H1 (cell line): ENCODE data around the gene TIE1. TPM values are rescaled to one million over a fixed set of nuclear protein-coding genes. Genes with fewer than 3 reads are reported as not detected.

Experiments
- CTCF ChIA-PET: fragments of 300-600 bp; sonication (Branson Sonifier 250); formaldehyde crosslinking; loops from one replicate; lab custom pipeline; 2021; ENCODE audit not compliant: partially characterized antibody; lab: Charles Lee
- POLR2A ChIA-PET: fragments of 300-600 bp; sonication (Branson Sonifier 250); formaldehyde crosslinking; loops from one replicate; lab custom pipeline; 2021; ENCODE audit warnings: inconsistent platforms; ENCODE audit not compliant: partially characterized antibody; lab: Charles Lee
- DNase-seq, 2 experiments: peaks; one replicate each; pipeline versions ENCODE4 v3.0.0 to v3.0.0-alpha.2; 2010 to 2022; ENCODE audit warnings: low spot score in 2 of 2, low read depth in 1 of 2, mixed read lengths in 1 of 2
- FAIRE-seq: peaks from 2 replicates; lab custom pipeline; 2011; peaks lifted over from hg19 to GRCh38; lab: Jason Lieb, UNC
- H2AFZ ChIP-seq: 2 replicates; pipeline ENCODE4 v1.8.1; 2012; ENCODE audit warnings: low read length, inconsistent platforms
- H2AK5ac ChIP-seq: 2 replicates; pipeline ENCODE4 v1.6.1; 2013; ENCODE audit warnings: low read depth, low read length
- H2BK120ac ChIP-seq: replicated peaks from 2 replicates; pipeline ENCODE3; 2013; ENCODE audit warnings: low read depth, low read length, inconsistent platforms
- H2BK12ac ChIP-seq: 2 replicates; pipeline ENCODE4 v1.6.1; 2013; ENCODE audit warnings: low read depth, low read length
- H2BK15ac ChIP-seq: 2 replicates; pipeline ENCODE4 v1.6.1; 2013; ENCODE audit warnings: low read length
- H2BK20ac ChIP-seq: 2 replicates; pipeline ENCODE4 v1.6.1; 2013; ENCODE audit warnings: low read length
- H2BK5ac ChIP-seq: 2 replicates; pipeline ENCODE4 v1.6.1; 2013; ENCODE audit warnings: low read depth, low read length
- H3K14ac ChIP-seq: 2 replicates; pipeline ENCODE4 v1.6.1; 2013; ENCODE audit warnings: inconsistent platforms; ENCODE audit not compliant: insufficient read length
- H3K18ac ChIP-seq: 2 replicates; pipeline ENCODE4 v1.6.1; 2013; ENCODE audit warnings: low read length; ENCODE audit errors: extremely low read depth
- H3K23ac ChIP-seq: 2 replicates; pipeline ENCODE4 v1.6.1; 2013; ENCODE audit warnings: inconsistent platforms; ENCODE audit not compliant: insufficient read length
- H3K23me2 ChIP-seq: 2 replicates; pipeline ENCODE4 v1.6.1; 2013; ENCODE audit warnings: low read depth, low read length
- H3K27ac ChIP-seq: 2 replicates; pipeline ENCODE4 v1.6.1; 2011; ENCODE audit warnings: low read depth, low read length, inconsistent platforms
- H3K27me3 ChIP-seq, 4 experiments: replicated peaks in 1 of 4; 1 replicate in 1 of 4; 2 replicates in 3 of 4; pipeline versions ENCODE4 v1.6.1 to v1.8.1; 2011 to 2013; ENCODE audit warnings: low read length in 3 of 4, mild to moderate bottlenecking in 3 of 4, inconsistent platforms in 2 of 4, mixed read lengths in 2 of 4, moderate library complexity in 1 of 4; ENCODE audit not compliant: control insufficient read depth in 3 of 4, insufficient read depth in 3 of 4; ENCODE audit errors: extremely low read depth in 1 of 4
- H3K36me3 ChIP-seq, 4 experiments: 2 replicates each; pipeline versions ENCODE4 v1.6.1 to v1.8.1; 2011 to 2013; ENCODE audit warnings: mild to moderate bottlenecking in 4 of 4, low read length in 3 of 4, moderate library complexity in 2 of 4, control low read depth in 1 of 4, inconsistent platforms in 1 of 4; ENCODE audit not compliant: insufficient read depth in 4 of 4, control insufficient read depth in 2 of 4
- H3K4ac ChIP-seq: replicated peaks from 2 replicates; pipeline ENCODE3; 2013; ENCODE audit warnings: low read length, low read depth, mixed read lengths, inconsistent platforms; ENCODE audit not compliant: insufficient read length
- H3K4me1 ChIP-seq, 4 experiments: replicated peaks in 1 of 4; 1 replicate in 1 of 4; 2 replicates in 3 of 4; pipeline versions ENCODE4 v1.6.1 to v1.8.1; 2011 to 2013; ENCODE audit warnings: low read length in 3 of 4, inconsistent platforms in 2 of 4, mixed read lengths in 1 of 4; ENCODE audit not compliant: insufficient read depth in 4 of 4, control insufficient read depth in 3 of 4
- H3K4me2 ChIP-seq, 2 experiments: 2 replicates each; pipeline versions ENCODE4 v1.6.1 to v1.8.1; 2011 to 2013; ENCODE audit warnings: low read depth in 2 of 2, low read length in 2 of 2, control low read depth in 1 of 2, inconsistent platforms in 1 of 2, mild to moderate bottlenecking in 1 of 2; ENCODE audit not compliant: insufficient read depth in 1 of 2
- H3K4me3 ChIP-seq, 4 experiments: fragments of 200-600, 300-600 bp in 1 of 4; sonication (generic), shearing (Covaris generic), sonication (Bioruptor Twin) in 1 of 4; 2 replicates each; pipeline versions ENCODE4 v1.5.1 to v1.8.1; 2011 to 2016; ENCODE audit warnings: low read length in 4 of 4, low read depth in 3 of 4, control low read depth in 2 of 4, inconsistent platforms in 2 of 4, mild to moderate bottlenecking in 2 of 4, mixed read lengths in 1 of 4, moderate library complexity in 1 of 4; ENCODE audit not compliant: insufficient read depth in 2 of 4; ENCODE audit errors: extremely low read depth in 1 of 4
- H3K56ac ChIP-seq: replicated peaks from 2 replicates; pipeline ENCODE3; 2013; ENCODE audit warnings: low read depth, mild to moderate bottlenecking, mixed read lengths, low read length, inconsistent platforms; ENCODE audit not compliant: insufficient read length
- H3K79me1 ChIP-seq: 2 replicates; pipeline ENCODE4 v1.6.1; 2013; ENCODE audit warnings: low read depth, low read length, control low read depth
- H3K79me2 ChIP-seq, 2 experiments: 2 replicates each; pipeline versions ENCODE4 v1.6.1 to v1.8.1; 2012 to 2013; ENCODE audit warnings: low read length in 2 of 2, mild to moderate bottlenecking in 2 of 2, inconsistent platforms in 1 of 2; ENCODE audit not compliant: insufficient read depth in 2 of 2, control insufficient read depth in 1 of 2
- H3K9ac ChIP-seq, 4 experiments: replicated peaks in 1 of 4; 1 replicate in 1 of 4; 2 replicates in 3 of 4; pipeline versions ENCODE4 v1.6.1 to v1.8.1; 2011 to 2013; ENCODE audit warnings: low read depth in 3 of 4, low read length in 3 of 4, control low read depth in 2 of 4, mild to moderate bottlenecking in 2 of 4, moderate library complexity in 2 of 4, inconsistent platforms in 1 of 4; ENCODE audit errors: extremely low read depth in 1 of 4
- H3K9me3 ChIP-seq, 2 experiments: 2 replicates each; pipeline versions ENCODE4 v1.6.1 to v1.8.1; 2012 to 2013; ENCODE audit warnings: mild to moderate bottlenecking in 2 of 2, moderate library complexity in 2 of 2, control low read depth in 1 of 2, inconsistent platforms in 1 of 2, low read depth in 1 of 2, low read length in 1 of 2, mixed read lengths in 1 of 2; ENCODE audit not compliant: insufficient read depth in 2 of 2
- H4K20me1 ChIP-seq, 2 experiments: replicated peaks in 1 of 2; 2 replicates each; pipeline versions ENCODE3 to v1.8.1; 2011 to 2013; ENCODE audit warnings: inconsistent platforms in 2 of 2, low read length in 2 of 2, mild to moderate bottlenecking in 1 of 2; ENCODE audit not compliant: insufficient read depth in 2 of 2, control insufficient read depth in 1 of 2
- H4K5ac ChIP-seq: 2 replicates; pipeline ENCODE4 v1.6.1; 2013; ENCODE audit warnings: low read length, low read depth, mixed read lengths, inconsistent platforms; ENCODE audit not compliant: insufficient read length
- H4K8ac ChIP-seq: 2 replicates; pipeline ENCODE4 v1.8.0; 2013; ENCODE audit warnings: mild to moderate bottlenecking, moderate library complexity, low read length, inconsistent platforms; ENCODE audit not compliant: insufficient read depth; ENCODE audit errors: extremely low read depth
- H4K91ac ChIP-seq: replicated peaks from 2 replicates; pipeline ENCODE3; 2013; ENCODE audit warnings: low read length, mixed read lengths, inconsistent platforms; ENCODE audit not compliant: insufficient read length
- CREB1 ChIP-seq: IDR thresholded peaks from 2 replicates; pipeline ENCODE4 v1.6.1; 2012; ENCODE audit warnings: inconsistent platforms
- EP300 ChIP-seq, 2 experiments: IDR thresholded peaks; 1 replicate in 1 of 2; 2 replicates in 1 of 2; pipeline ENCODE4 v1.6.1; 2011 to 2012; ENCODE audit warnings: low read depth in 2 of 2, low read length in 2 of 2, mild to moderate bottlenecking in 2 of 2, borderline replicate concordance in 1 of 2, inconsistent platforms in 1 of 2, moderate library complexity in 1 of 2
- KDM5A ChIP-seq: fragments of 200-600 bp; IDR thresholded peaks from 2 replicates; pipeline ENCODE4 v1.7.1; 2012; ENCODE audit warnings: mild to moderate bottlenecking, low read length, inconsistent platforms, mixed read lengths
- RBBP5 ChIP-seq: IDR thresholded peaks from 2 replicates; pipeline ENCODE4 v1.7.1; 2012; ENCODE audit warnings: low read depth, mild to moderate bottlenecking, inconsistent platforms, low read length, moderate library complexity, borderline replicate concordance
- RXRA ChIP-seq: IDR thresholded peaks from 2 replicates; pipeline ENCODE4 v1.6.1; 2011; ENCODE audit warnings: low read depth, mild to moderate bottlenecking, low read length, moderate library complexity; ENCODE audit not compliant: insufficient read depth
- WGBS, 2 experiments: shearing (Covaris generic) in 1 of 2; methylation state at CpG; one replicate each; pipeline versions ENCODE4 v1.1.6 to v1.1.7; 2013 to 2015; ENCODE audit warnings: low lambda C conversion rate in 2 of 2, mixed read lengths in 2 of 2, inconsistent platforms in 1 of 2, low coverage in 1 of 2, missing lambda C conversion rate in 1 of 2; ENCODE audit not compliant: insufficient replicate concordance in 2 of 2, insufficient coverage in 1 of 2, insufficient read length in 1 of 2; ENCODE audit errors: extremely low coverage in 1 of 2, missing lambda C conversion rate in 1 of 2; 5-methylcytosine and 5-hydroxymethylcytosine counted together
- polyA plus RNA-seq, 7 experiments: library from polyadenylated mRNA; depleted of rRNA in 3 of 7; stranded (reverse) in 5 of 7; unstranded in 2 of 7; fragments of >200 nt in 5 of 7; fragments of 200-250 nt in 2 of 7; gene quantifications; 1 replicate in 5 of 7; 2 replicates in 1 of 7; 4 replicates in 1 of 7; pipeline versions ENCODE4 v1.2.1 to v1.2.3, GENCODE V29; 2011 to 2013; ENCODE audit warnings: missing spikeins in 2 of 7, mixed read lengths in 2 of 7
- total RNA-seq: library from RNA; stranded (reverse); fragmentation: NEBNext Ultra II Directional; extraction: Animal tissue kit (Norgen Biotek cat#: 25700); gene quantifications from 2 replicates; pipeline ENCODE4 v1.2.1, GENCODE V29; 2021

TIE1 gene
- total and polyA plus RNA-seq, 2 of the 8 experiments (the other 6 are each of a cell fraction or from before 2014, with no cell fraction given), result 0.74 to 2.2 TPM

- ChIA-PET POLR2A (interaction anchor here (0.8 kb wide), 1 partner anchor 44 kb away, joined by 3 read pairs; no protein-coding TSS in a partner anchor), CTCF (interaction anchor here (0.7 to 0.9 kb wide), 3 partner anchors 8 to 115 kb away, joined by 3 read pairs; no protein-coding TSS in a partner anchor)
- H3K9me3 ChIP-seq, result no peaks in the 10 kb centered on the region
- FAIRE-seq (no peak), DNase-seq (no peak)
- no peaks in the 10 kb centered on the region for H3K23me2 ChIP-seq
- no peak overlapping the region for H2BK120ac ChIP-seq
- no peak overlapping the region for H4K91ac ChIP-seq
- H3K27me3 ChIP-seq, result no peaks in the 10 kb centered on the region; a peak in 1 of 7 replicates
- H3K18ac ChIP-seq, result no peak overlapping the region
- H4K8ac ChIP-seq, result no peak overlapping the region
- H2AFZ ChIP-seq, result no peak overlapping the region
- H3K4me3 ChIP-seq, result no peak overlapping the region
- H3K56ac ChIP-seq, result no peak overlapping the region
- H2AK5ac ChIP-seq, result no peak overlapping the region
- 93% methylated on average over 5 of the region's 5 CpGs; no CpG with 5 or more reads in 1 of the 2 experiments for WGBS, 2 experiments
- H3K4ac ChIP-seq, result no peak overlapping the region
- peaks cover 0 to 5% (median 0%) of the 10 kb centered on the region in 4 experiments; a peak in 1 of 7 replicates for H3K4me1 ChIP-seq
- H2BK5ac ChIP-seq, result no peak overlapping the region
- H3K23ac ChIP-seq, result no peak overlapping the region
- no peaks in the 10 kb centered on the region for H3K79me2 ChIP-seq
- no peaks in the 10 kb centered on the region for H3K79me1 ChIP-seq
- no peak overlapping the region for H3K14ac ChIP-seq
- no peak overlapping the region for H3K9ac ChIP-seq
- no peak overlapping the region for H4K5ac ChIP-seq
- H2BK12ac ChIP-seq, result no peak overlapping the region
- no peaks in the 10 kb centered on the region for H3K36me3 ChIP-seq
- no peaks in the 10 kb centered on the region for H4K20me1 ChIP-seq
- no peak overlapping the region for H2BK15ac ChIP-seq
- H3K27ac ChIP-seq, result no peak overlapping the region
- no peak overlapping the region for H2BK20ac ChIP-seq
- no peak overlapping the region for H3K4me2 ChIP-seq
- TF ChIP-seq RBBP5, result no peak
- TF ChIP-seq EP300 (IDR thresholded peaks at IDR 0.05; ENCODE audit: borderline replicate concordance in 1 of 2, low read depth in 2 of 2, low read length in 2 of 2), result no peak
- TF ChIP-seq KDM5A, result no peak
- no peak for TF ChIP-seq RXRA
- no peak for TF ChIP-seq CREB1
Measured at GRCh38 chr1:43314233-43314632, 13.5 kb downstream of the TIE1 start.
